ENCODE data around the gene LUC7L2. TPM values are rescaled to one million over a fixed set of nuclear protein-coding genes. Genes with fewer than 3 reads are reported as not detected.
"Not testable (repeated sequence)": the region's sequence is repeated elsewhere in the genome, so short reads cannot be mapped to it uniquely, and the experiment has no call there.

LUC7L2 gene
- total and polyA plus RNA-seq, 9 donors, result 28.5 to 80.4 (median 61.0) TPM

DNA sequence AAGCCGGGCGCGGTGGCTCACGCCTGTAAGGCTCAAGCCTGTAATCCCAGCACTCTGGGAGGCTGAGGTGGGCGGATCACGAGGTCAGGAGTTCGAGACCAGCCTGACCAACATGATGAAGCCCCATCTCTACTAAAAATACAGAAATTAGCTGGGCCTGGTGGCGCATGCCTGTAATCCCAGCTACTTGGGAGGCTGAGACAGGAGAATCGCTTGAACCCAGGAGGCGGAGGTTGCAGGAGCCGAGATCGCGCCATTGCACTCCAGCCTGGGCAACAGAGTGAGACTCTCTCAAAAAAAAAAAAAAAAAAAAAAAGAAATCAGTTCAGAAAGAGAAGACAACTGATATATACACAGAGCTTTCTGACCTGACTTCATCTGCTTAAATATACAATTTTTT is 26.3 kb upstream of the LUC7L2 start:
- not testable (repeated sequence) for H3K27me3 ChIP-seq (ENCODE audit: control insufficient read depth, insufficient read depth, low read length); H3K4me1 ChIP-seq (ENCODE audit: control insufficient read depth, insufficient read depth, low read length); H3K4me3 ChIP-seq (ENCODE audit: low read length); DNase-seq; H3K27ac ChIP-seq (ENCODE audit: low read length); H3K9me3 ChIP-seq (replicated peaks; ENCODE audit: control insufficient read depth, low read depth, low read length); H3K36me3 ChIP-seq (ENCODE audit: control insufficient read depth, insufficient read depth, low read length)
- WGBS (ENCODE audit: insufficient coverage), result no CpG with 5 or more reads among the region's 13 CpGs

DNA sequence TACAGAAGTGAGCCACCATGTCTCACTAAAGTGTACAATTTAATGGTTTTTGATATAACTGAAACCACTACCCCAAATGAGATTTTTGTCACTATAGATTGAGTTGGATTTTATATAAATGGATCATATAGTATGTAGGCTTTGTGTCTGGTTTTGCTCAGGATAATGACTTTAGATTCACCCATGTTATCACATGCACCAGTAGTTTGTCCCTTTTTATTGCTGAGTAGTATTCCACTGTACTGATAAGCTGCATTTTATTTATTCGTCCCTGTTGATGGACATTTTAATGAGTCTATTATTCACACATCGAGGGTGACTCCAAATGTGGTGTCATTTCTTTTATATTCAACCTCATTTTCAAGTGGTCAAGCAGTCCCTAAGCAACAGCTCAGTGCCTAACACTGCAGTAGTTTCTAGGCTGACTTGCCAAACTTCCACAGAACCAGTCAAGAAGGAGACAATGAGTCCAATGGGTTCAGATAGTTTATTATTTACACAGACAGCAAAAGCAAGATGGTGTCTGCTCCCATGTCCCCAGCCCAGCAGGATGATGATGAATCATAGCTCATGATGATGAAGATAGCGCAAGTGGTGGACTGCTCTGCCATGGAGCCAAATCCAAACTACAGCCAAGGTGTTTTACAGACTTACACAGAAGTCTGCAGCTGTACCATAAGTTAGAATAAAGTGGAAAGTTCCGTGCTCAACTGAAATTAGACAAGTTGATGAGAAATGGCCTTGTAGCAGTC is 25.1 kb upstream of the LUC7L2 start:
- Histone ChIP-seq H3K9me3 (replicated peaks; ENCODE audit: control insufficient read depth, low read depth, low read length) (peaks cover 5% of the 10 kb centered on the region), H3K27me3 (ENCODE audit: control insufficient read depth, insufficient read depth, low read length) (no peaks in the 10 kb centered on the region), H3K36me3 (ENCODE audit: control insufficient read depth, insufficient read depth, low read length) (no peaks in the 10 kb centered on the region), H3K4me1 (ENCODE audit: control insufficient read depth, insufficient read depth, low read length) (no peaks in the 10 kb centered on the region), H3K4me3 (ENCODE audit: low read length) (no peak overlapping the region), H3K27ac (ENCODE audit: low read length) (no peak overlapping the region)
- WGBS (ENCODE audit: insufficient coverage), result 93% methylated on average over 2 of the region's 4 CpGs
- DNase-seq, result no peak

DNA sequence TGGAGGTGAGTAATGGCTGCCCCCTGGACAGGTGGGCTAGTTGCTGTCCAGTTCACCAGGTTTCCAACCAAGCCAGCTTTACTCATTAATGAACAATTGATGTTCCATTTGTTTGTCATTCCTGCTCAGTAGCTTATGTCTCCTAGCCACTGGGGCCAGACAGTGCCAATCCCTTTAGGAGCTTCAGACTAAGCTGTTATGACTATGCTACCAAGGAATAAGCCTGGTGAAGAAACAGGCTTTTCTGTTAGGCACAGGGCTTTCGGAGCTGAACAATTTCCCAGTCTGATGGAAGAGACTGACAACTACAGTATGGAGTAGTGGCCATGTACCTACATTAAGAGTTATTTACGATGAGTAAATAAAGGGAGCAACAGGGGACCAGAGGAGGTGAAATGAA is 20.7 kb upstream of the LUC7L2 start:
- 100% methylated on average over 2 of the region's 2 CpGs for WGBS (ENCODE audit: insufficient coverage)
- H3K9me3 ChIP-seq (replicated peaks; ENCODE audit: control insufficient read depth, low read depth, low read length), result peaks cover 10% of the 10 kb centered on the region
- H3K36me3 ChIP-seq (ENCODE audit: control insufficient read depth, insufficient read depth, low read length), result peaks cover 1% of the 10 kb centered on the region
- peaks cover 9% of the 10 kb centered on the region for H3K4me1 ChIP-seq (ENCODE audit: control insufficient read depth, insufficient read depth, low read length)
- H3K27me3 ChIP-seq (ENCODE audit: control insufficient read depth, insufficient read depth, low read length), result no peaks in the 10 kb centered on the region
- H3K27ac ChIP-seq (ENCODE audit: low read length), result no peak overlapping the region
- DNase-seq, result no peak
- no peak overlapping the region for H3K4me3 ChIP-seq (ENCODE audit: low read length)

DNA sequence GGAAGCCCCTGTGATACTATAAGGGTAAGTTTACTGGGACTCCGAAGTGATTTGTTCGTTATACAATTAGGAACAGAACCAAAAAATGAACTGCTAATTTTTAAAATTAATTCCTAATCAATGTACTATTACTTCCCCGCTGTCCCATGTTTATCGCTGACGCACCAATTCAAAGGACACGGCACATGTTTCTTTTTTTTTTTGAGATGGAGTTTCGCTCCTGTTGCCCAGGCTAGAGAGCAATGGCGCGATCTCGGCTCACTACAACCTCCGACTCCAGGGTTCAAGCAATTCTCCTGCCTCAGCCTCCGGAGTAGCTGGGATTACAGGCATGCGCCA is 20.0 kb upstream of the LUC7L2 start:
- DNase-seq, result no peak
- peak overlapping the region; percentile 88 for H3K4me3 ChIP-seq (ENCODE audit: low read length)
- 80% methylated on average over 4 of the region's 13 CpGs for WGBS (ENCODE audit: insufficient coverage)

DNA sequence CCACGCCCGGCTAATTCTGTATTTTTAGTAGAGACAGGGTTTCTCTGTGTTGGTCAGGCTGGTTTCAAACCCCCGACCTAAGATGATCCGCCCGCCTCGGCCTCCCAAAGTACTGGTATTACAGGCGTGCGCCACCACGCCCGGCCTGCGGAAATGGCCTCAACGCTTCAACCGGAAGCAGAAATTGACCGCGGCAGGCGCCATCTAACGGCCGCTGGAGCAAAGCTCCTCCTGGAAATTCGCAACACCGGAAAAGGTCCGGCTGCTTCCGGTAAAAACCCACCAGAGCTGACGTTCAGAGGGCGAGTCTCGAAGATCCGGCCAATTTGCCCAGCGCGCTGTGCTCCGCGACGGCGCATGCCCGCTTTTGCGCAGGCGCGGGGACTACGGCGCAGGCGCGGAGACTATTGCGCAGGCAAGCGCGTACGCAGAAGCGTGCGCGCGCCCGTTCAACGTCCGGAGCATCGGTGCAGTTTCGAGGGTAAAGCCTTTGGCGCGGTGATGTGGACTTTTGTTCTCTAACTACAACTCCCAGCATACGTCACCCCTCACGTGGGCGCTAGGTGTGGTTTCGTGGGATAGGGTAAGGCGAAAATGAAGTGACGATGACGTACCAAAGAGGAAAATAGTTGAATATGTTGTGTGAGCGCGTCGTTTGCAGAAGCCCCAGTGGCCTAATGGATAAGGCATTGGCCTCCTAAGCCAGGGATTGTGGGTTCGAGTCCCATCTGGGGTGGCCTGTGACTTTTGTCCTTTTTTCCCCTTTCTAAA is 19.5 kb upstream of the LUC7L2 start:
- Histone ChIP-seq H3K27me3 (ENCODE audit: control insufficient read depth, insufficient read depth, low read length) (no peaks in the 10 kb centered on the region), H3K4me3 (ENCODE audit: low read length) (peak overlapping the region; percentile 88), H3K27ac (ENCODE audit: low read length) (peak overlapping the region; percentile 99), H3K9me3 (replicated peaks; ENCODE audit: control insufficient read depth, low read depth, low read length) (peaks cover 10% of the 10 kb centered on the region), H3K4me1 (ENCODE audit: control insufficient read depth, insufficient read depth, low read length) (peaks cover 9% of the 10 kb centered on the region), H3K36me3 (ENCODE audit: control insufficient read depth, insufficient read depth, low read length) (peaks cover 2% of the 10 kb centered on the region)
- under 1% methylated on average over 53 of the region's 66 CpGs for WGBS (ENCODE audit: insufficient coverage)
- peak; percentile 100 for DNase-seq

More for the DNA sequence above, 20.0 kb upstream of the LUC7L2 start:
- H3K4me1 ChIP-seq (ENCODE audit: control insufficient read depth, insufficient read depth, low read length), result peaks cover 9% of the 10 kb centered on the region
- H3K27ac ChIP-seq (ENCODE audit: low read length), result peak overlapping the region; percentile 99
- no peaks in the 10 kb centered on the region for H3K27me3 ChIP-seq (ENCODE audit: control insufficient read depth, insufficient read depth, low read length)
- H3K36me3 ChIP-seq (ENCODE audit: control insufficient read depth, insufficient read depth, low read length), result peaks cover 2% of the 10 kb centered on the region
- H3K9me3 ChIP-seq (replicated peaks; ENCODE audit: control insufficient read depth, low read depth, low read length), result peaks cover 10% of the 10 kb centered on the region

DNA sequence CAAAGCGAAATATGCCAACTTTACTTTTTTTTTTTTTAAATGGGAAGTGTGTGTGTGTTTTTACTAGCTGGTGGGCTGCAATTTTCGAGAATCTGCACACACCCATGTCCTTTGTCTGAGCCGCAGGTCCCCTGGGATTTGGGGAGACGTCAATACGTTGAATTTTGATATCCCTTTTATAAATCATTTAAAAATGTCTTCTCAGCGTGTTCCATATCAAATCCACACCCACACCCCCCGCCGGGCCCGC is 19.0 kb upstream of the LUC7L2 start:
- no peak for DNase-seq
- Histone ChIP-seq H3K27me3 (ENCODE audit: control insufficient read depth, insufficient read depth, low read length) (no peaks in the 10 kb centered on the region), H3K4me3 (ENCODE audit: low read length) (peak overlapping the region; percentile 88), H3K36me3 (ENCODE audit: control insufficient read depth, insufficient read depth, low read length) (peaks cover 6% of the 10 kb centered on the region), H3K9me3 (replicated peaks; ENCODE audit: control insufficient read depth, low read depth, low read length) (peaks cover 10% of the 10 kb centered on the region), H3K27ac (ENCODE audit: low read length) (peak overlapping the region; percentile 99), H3K4me1 (ENCODE audit: control insufficient read depth, insufficient read depth, low read length) (peaks cover 9% of the 10 kb centered on the region)
- 0% methylated on average over 5 of the region's 9 CpGs for WGBS (ENCODE audit: insufficient coverage)

DNA sequence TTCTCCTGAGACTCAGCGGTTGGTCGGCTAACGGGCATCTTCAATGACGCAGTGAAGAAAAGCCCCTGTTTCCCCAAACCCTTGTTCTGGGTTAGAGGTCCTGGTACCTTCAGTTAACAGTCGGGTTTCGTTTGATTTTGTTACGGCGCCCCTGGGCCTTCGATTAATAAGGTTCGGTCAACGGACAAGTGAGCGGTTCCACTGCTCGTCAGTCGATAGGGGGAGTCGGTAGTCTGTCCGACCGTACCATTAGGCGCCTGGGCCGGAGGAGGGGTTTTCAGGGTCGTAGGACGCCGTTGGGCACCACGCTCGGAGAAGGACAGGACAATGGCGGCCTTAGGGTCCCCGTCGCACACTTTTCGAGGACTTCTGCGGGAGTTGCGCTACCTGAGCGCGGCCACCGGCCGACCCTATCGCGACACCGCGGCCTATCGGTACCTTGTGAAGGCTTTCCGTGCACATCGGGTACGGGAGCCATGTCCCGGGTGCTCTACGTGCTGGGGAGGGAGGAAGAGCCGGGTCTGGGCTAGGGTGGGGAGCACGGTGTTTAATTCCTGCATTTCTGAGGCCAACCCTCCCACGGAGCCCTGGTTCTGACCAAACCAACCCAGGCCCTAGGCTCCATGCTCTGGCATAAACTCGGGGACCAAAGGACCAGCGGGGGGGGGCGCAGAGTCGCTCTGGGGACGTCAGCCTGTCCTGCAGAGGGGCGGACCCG is 18.5 kb upstream of the LUC7L2 start, which contains the start of gene FMC1:
Gene FMC1 (plus strand): TSS at position 280 of the 718 bp plus-strand sequence. CDS start 48 bp downstream, at position 328.
- peak; percentile 98 for DNase-seq
- Histone ChIP-seq H3K27me3 (ENCODE audit: control insufficient read depth, insufficient read depth, low read length) (no peaks in the 10 kb centered on the region), H3K4me3 (ENCODE audit: low read length) (peak within 1 kb of the TSS; percentile 88), H3K27ac (ENCODE audit: low read length) (peak within 1 kb of the TSS; percentile 99), H3K36me3 (ENCODE audit: control insufficient read depth, insufficient read depth, low read length) (peaks cover 6% of the 10 kb centered on the region), H3K4me1 (ENCODE audit: control insufficient read depth, insufficient read depth, low read length) (peaks cover 9% of the 10 kb centered on the region), H3K9me3 (replicated peaks; ENCODE audit: control insufficient read depth, low read depth, low read length) (peaks cover 10% of the 10 kb centered on the region)
- under 1% methylated on average over 50 of the region's 54 CpGs for WGBS (ENCODE audit: insufficient coverage)

DNA sequence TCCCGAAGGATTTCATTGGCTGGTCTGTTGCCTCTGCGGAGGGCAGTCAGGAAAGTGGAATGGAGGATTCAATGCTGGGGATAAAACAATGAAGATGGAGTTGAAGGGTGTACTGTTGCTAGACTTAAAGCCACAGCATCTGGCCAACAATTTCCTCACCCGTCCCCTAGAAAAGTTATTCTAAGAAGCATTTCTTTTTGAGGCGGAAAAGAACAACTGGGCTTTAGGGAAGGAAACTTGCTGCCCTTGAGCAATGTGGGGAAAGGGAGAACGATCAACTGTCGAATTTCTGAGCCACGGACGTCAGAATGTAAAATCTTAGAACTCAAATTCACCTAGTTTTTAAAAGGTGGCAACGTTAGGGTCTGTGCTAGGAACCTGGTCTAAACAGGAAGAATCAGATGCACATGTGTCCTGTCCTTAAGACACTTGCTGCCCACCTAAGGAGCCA is 17.9 kb upstream of the LUC7L2 start:
- H3K4me3 ChIP-seq (ENCODE audit: low read length), result peak overlapping the region; percentile 88
- peak overlapping the region; percentile 99 for H3K27ac ChIP-seq (ENCODE audit: low read length)
- H3K4me1 ChIP-seq (ENCODE audit: control insufficient read depth, insufficient read depth, low read length), result peaks cover 9% of the 10 kb centered on the region
- no peaks in the 10 kb centered on the region for H3K27me3 ChIP-seq (ENCODE audit: control insufficient read depth, insufficient read depth, low read length)
- peaks cover 10% of the 10 kb centered on the region for H3K9me3 ChIP-seq (replicated peaks; ENCODE audit: control insufficient read depth, low read depth, low read length)
- no peak for DNase-seq
- 0% methylated on average over 2 of the region's 9 CpGs for WGBS (ENCODE audit: insufficient coverage)
- H3K36me3 ChIP-seq (ENCODE audit: control insufficient read depth, insufficient read depth, low read length), result peaks cover 10% of the 10 kb centered on the region

DNA sequence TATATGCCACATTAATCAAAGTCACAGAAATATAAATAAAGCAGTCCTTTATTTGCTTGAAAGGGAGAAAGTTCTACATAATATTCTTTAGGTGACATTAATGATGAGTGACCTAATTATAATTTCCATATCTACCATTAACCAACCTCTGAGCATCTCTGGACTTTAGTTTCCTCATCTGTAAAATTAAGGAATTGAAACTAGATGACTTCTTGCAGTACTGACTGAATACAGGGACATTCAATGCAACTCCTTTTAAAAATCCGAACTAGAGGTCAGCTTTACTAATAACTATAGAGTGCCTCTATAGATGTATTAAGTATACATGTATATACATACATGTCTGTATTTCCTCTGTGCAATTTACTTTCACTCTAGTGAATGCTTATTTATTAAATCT is 14.7 kb upstream of the LUC7L2 start:
- peaks cover under 1% of the 10 kb centered on the region for H3K9me3 ChIP-seq (replicated peaks; ENCODE audit: control insufficient read depth, low read depth, low read length)
- H3K27ac ChIP-seq (ENCODE audit: low read length), result no peak overlapping the region
- peaks cover 12% of the 10 kb centered on the region for H3K36me3 ChIP-seq (ENCODE audit: control insufficient read depth, insufficient read depth, low read length)
- H3K4me1 ChIP-seq (ENCODE audit: control insufficient read depth, insufficient read depth, low read length), result peaks cover 9% of the 10 kb centered on the region
- WGBS (ENCODE audit: insufficient coverage), result no CpG with 5 or more reads among the region's 1 CpG
- H3K27me3 ChIP-seq (ENCODE audit: control insufficient read depth, insufficient read depth, low read length), result no peaks in the 10 kb centered on the region
- no peak for DNase-seq
- no peak overlapping the region for H3K4me3 ChIP-seq (ENCODE audit: low read length)

DNA sequence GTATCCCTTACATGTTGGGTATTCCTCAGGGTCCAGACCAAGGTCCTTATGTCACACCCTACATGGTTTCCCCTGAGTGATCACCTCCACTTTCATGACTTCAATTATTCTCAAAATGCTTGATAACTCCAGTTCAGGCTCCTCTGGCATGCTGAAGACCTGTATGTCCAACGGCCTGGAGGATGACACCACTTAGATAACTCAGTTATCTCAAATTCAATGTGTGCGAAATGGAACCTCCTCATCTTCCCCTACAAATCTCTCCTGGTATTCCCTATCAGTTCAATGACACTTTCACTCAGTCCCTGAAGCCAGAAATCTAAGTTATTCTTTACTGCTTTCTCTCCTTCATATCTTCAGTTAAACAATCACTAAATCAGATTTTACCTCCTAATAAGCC is 8.7 kb upstream of the LUC7L2 start:
- H3K9me3 ChIP-seq (replicated peaks; ENCODE audit: control insufficient read depth, low read depth, low read length), result no peaks in the 10 kb centered on the region
- H3K4me1 ChIP-seq (ENCODE audit: control insufficient read depth, insufficient read depth, low read length), result no peaks in the 10 kb centered on the region
- no peak overlapping the region for H3K4me3 ChIP-seq (ENCODE audit: low read length)
- no peak overlapping the region for H3K27ac ChIP-seq (ENCODE audit: low read length)
- peaks cover 11% of the 10 kb centered on the region for H3K36me3 ChIP-seq (ENCODE audit: control insufficient read depth, insufficient read depth, low read length)
- no peaks in the 10 kb centered on the region for H3K27me3 ChIP-seq (ENCODE audit: control insufficient read depth, insufficient read depth, low read length)
- no peak for DNase-seq
- 100% methylated on average over 2 of the region's 2 CpGs for WGBS (ENCODE audit: insufficient coverage)

All from muscle of leg (tissue), 11 donors.